IPS-18c (cell line): ENCODE data around the gene ZZZ3.
"Not testable (repeated sequence)": the region's sequence is repeated elsewhere in the genome, so short reads cannot be mapped to it uniquely, and the experiment has no call there.

Experiments used
- H3K4me3 ChIP-seq: 2 replicates; pipeline ENCODE4 v1.7.0; 2013; ENCODE audit warnings: low read depth, mild to moderate bottlenecking, low read length, moderate library complexity; ENCODE audit not compliant: insufficient read depth
- H3K9me3 ChIP-seq: one replicate; pipeline ENCODE4 v1.6.1; 2013; ENCODE audit warnings: mild to moderate bottlenecking, low read length, moderate library complexity; ENCODE audit not compliant: control insufficient read depth, insufficient read depth

The ZZZ3 gene

DNA sequence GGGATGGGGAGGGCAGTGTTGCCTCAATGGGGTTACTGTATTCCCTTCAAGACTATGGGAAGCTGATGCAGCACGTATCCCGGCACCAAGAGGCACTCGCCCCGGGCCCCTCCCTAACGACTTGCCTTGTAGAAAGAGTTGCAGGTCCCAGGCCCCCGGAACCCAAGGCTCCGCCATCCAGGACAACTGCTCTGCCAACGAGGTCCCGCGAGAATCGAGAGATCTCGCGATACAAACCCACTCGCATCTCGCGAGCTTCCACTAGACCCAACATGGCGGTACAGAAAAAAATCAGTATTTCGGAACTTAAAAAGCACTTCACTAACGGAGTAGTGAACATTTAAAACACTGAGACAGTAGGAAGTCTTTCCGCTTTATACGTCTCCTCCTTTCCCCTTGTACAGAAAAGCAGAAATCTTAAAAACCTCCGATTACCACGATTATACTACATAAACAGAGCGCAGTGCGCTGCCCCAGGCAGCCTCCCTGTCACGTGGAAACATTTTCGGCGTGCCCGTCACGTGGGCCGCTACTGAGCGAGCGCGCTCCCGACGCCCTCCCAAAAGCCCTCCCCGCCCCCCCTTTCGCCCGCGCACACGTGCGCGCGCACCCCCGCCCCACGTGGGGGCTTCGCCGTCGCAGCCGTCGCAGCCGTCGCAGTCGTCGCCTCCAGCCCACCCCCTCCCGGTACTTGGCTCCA lies at the start of gene ZZZ3:
Gene ZZZ3, minus strand, starts transcription at position 199 of the 700 bp plus-strand sequence. CDS start 49,304 bp downstream, outside the sequence.
- peak within 1 kb of the TSS; percentile 58 for H3K4me3 ChIP-seq
- H3K9me3 ChIP-seq: no peaks in the 10 kb centered on the region

DNA sequence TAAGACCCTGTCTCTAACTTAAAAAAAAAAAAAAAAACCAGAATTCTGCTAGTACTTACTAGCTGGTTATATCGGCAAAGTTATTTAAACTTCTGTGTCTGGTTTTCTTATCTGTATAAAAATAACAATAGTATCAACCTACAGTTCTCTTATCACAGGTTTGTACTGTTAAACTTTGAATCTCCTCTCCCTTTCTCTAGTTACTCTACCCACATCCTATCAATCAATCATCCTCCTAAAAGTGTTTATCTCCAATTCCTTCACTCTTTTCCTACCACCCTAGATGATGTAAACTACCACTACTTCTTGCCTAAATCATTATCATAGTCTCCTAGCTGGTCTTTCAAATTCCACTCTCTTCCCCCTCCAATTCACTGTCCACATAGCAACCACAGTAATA lies 49.6 kb upstream of the ZZZ3 start:
- Histone ChIP-seq H3K4me3 (no peak overlapping the region), H3K9me3 (no peaks in the 10 kb centered on the region)

DNA sequence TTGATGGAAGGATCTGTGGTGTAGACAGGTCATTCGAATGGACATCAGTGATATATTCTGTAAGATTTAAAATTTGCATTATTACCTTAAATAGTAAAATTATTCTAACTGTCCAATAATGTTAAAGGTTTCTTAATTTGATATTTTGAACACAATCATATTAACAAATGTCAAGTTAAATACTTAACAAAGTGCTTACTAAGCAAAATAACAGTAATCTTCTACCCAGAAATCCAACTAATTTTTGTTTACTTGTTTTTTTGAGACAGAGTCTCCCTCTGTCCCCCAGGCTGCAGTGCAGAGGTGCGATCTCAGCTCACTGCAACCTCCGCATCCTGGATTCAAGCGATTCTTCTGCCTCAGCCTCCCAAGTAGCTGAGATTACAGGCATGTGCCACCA lies 43.2 kb upstream of the ZZZ3 start:
- no peaks in the 10 kb centered on the region for H3K9me3 ChIP-seq

DNA sequence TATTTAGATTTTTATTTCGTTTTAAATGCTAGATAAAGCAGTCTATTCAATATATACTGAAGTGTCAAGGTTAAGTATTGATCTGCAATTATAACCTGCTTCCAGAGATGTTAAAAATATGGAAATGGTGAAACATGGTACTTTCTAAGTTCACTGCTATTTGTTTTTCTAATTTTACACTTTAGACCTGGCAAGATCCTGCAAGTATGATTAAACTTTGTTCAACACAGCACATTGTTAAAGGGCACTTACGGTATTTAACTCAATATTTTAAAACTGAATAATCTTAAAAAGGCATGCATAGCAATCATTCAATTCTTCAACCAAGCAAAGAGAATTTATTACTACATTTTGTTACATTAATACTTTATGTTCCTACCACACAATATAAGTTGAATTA lies 35.7 kb upstream of the ZZZ3 start:
- no peak overlapping the region for H3K4me3 ChIP-seq
- no peaks in the 10 kb centered on the region for H3K9me3 ChIP-seq

More for the DNA sequence above, 43.2 kb upstream of the ZZZ3 start:
- no peak overlapping the region for H3K4me3 ChIP-seq

DNA sequence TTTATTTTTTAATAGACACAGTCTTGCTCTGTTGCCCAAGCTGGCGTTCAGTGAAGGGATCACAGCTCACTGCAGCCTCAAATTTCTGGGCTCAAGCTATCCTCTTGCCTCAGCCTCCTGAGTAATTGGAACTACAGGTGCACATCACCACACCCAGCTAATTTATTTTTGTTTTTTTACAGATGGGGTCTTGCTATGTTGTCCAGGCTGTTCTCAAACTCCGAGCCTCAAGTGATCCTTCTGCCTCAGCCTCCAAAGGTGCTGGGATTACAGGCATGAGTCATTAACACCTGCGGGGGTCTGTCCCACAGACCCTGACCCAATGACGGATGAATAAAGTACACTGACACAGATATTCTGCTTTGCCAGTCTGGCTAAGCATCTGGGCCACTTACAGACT lies 33.6 kb upstream of the ZZZ3 start:
- H3K9me3 ChIP-seq: no peaks in the 10 kb centered on the region
- no peak overlapping the region for H3K4me3 ChIP-seq

DNA sequence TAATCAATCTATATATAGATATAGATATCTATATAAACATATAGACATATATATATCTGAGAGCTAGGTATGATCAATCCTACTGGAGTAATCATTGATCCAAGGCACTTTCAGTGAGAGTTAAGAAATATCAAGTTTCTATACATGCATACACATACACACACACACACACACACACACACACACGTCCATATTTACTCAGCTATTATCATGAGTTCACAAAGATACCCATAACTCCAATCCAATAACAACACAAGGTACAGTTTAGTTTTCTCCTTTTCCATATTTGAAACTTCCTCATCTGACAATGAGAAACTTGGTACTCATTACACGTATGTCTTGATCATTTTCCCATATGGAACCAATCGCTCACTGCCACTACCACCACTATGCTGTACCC lies 27.3 kb upstream of the ZZZ3 start:
- no peak overlapping the region for H3K4me3 ChIP-seq
- H3K9me3 ChIP-seq: no peaks in the 10 kb centered on the region

DNA sequence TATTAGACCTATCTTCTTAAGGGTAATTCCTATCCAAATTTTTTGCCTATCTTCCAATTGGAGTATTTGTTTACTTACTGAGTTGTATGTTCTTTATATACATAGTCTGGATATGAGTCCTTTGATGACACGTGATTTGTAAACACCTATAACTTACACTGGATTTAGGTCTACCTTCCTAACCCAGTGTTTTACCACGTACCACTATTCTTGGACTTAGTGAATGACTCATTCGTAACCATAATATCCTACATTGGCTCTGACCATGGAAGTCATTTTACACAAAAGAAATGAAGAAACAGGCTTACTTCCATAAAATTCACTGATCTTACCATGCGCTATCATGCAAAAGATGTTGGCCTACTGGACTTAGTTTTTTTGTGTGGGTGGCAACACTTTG lies 23.9 kb upstream of the ZZZ3 start:
- no peak overlapping the region for H3K4me3 ChIP-seq
- no peaks in the 10 kb centered on the region for H3K9me3 ChIP-seq

DNA sequence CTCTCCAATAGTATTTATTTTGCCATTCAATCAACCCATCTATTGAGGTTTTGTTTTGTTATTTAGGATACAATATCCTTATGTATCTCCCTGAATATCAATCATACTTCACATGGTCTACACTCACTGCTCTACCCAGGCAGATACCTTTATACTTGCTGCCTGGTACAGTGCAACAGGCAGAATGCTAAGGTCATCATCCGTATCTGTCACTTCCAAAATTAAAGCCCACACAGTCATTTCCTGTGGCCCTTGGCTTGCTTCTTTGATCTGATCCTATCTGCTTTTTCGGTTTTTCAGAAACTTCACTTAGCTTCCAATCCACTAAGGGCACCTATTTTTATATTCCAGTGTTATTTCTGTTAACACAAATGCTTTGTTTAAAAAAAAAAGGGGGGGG lies 22.3 kb upstream of the ZZZ3 start:
- no peak overlapping the region for H3K4me3 ChIP-seq
- peaks cover 2% of the 10 kb centered on the region for H3K9me3 ChIP-seq

DNA sequence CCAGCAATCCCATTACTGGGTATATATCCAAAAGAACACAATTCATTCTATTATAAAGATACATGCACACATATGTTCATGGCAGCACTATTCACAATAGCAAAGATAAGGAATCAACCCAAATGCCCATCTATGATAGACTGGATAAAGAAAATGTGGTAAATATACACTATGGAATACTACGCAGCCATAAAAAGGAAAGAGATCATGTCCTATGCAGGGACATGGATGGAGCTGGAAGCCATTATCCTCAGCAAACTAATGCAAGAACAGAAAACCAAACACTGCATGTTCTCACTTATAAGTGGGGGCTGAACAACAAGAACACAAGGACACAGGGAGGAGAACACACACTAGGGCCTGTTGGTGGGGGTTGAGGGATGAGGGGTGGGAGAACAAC lies 17.2 kb upstream of the ZZZ3 start:
- H3K9me3 ChIP-seq, H3K4me3 ChIP-seq: not testable (repeated sequence)

DNA sequence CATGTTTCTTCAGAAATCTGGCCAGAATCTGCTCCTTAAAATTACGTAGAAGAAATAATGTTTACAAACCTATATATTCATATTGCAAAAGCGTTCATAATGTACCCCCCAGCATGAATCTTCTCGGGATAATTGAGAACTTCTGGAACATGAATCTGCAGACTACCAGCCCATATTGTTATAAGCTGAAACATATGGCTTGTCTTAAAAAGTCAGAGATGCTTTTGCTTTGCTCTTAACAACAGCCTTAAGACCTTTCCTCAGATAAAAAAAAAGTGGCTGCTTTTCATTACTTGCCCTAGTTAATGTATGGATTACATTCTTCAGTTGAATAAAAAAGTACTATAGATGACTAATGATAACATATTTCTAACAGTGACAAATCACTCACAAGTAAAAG lies 15.0 kb upstream of the ZZZ3 start:
- Histone ChIP-seq H3K9me3 (peaks cover 2% of the 10 kb centered on the region), H3K4me3 (no peak overlapping the region)

DNA sequence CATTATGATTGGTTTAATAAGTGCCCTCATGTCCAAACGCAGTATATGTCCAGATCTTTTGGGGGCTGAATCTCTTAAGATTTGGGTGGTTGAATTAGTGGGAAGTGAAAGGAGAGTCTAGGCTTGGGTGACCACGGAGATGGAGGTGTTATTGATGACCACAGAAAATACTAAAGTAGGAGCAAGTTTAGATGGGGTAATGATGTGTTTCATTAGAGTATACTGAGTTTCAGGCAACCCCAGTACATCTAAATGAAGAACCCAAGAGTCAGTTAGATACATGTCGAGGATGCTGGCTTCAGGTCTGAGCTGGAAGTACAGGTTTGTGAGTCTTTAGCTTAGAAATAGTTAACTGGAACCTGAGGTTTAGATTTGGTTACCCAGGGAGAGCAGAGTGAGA lies 6.5 kb upstream of the ZZZ3 start:
- H3K4me3 ChIP-seq: no peak overlapping the region
- H3K9me3 ChIP-seq: no peaks in the 10 kb centered on the region

DNA sequence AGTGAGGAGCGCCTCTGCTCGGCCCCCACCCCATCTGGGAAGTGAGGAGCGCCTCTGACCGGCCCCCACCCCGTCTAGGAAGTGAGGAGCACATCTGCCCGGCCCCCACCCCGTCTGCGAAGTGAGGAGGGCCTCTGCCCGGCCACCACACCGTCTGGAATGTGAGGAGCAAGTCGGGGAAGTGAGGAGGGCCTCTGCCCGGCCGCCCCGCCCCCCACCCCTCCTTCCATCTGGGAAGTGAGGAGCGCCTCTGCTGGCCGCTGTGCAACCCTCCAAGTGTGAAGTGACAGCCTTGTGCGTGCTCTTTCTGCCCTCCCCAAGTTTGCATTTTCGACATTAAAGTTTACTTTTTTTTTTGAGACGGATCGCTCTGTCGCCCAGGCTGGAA lies 5.1 kb upstream of the ZZZ3 start:
- peak overlapping the region; percentile 47; the same call in 1 of the 2 replicates for H3K4me3 ChIP-seq

DNA sequence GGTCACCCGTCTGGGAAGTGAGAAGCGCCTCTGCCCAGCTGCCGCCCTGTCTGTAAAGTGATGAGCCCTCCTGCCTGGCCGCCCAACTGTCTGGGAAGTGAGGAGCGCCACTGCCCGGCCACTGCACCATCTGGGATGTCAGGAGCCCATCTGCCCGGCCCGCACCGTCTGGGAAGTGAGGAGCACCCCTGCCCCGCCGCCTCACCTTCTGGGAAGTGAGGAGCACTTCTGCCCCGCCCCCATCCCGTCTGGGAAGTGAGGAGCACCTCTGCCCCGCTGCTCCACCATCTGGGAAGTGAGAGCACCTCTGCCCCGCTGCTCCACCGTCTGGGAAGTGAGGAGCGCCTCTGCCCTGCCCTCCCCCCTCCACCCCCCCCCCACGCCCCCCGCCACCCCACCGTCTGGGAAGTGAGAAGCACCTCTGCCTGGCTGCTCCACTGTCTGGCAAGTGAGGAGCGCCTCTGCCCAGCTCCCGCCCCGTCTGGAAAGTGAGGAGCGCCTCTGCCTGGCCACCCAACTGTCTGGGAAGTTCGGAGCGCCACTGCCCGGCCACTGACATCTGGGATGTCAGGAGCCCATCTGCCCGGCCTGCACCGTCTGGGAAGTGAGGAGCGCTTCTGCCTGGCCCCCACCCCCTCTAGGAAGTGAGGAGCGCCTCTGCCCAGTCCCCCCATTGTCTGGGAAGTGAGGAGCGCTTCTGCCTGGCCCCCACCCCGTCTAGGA lies 4.5 kb upstream of the ZZZ3 start:
- Histone ChIP-seq H3K9me3 (no peaks in the 10 kb centered on the region), H3K4me3 (peak overlapping the region; percentile 47; the same call in 1 of the 2 replicates)

More for the DNA sequence above, 5.1 kb upstream of the ZZZ3 start:
- H3K9me3 ChIP-seq: no peaks in the 10 kb centered on the region

DNA sequence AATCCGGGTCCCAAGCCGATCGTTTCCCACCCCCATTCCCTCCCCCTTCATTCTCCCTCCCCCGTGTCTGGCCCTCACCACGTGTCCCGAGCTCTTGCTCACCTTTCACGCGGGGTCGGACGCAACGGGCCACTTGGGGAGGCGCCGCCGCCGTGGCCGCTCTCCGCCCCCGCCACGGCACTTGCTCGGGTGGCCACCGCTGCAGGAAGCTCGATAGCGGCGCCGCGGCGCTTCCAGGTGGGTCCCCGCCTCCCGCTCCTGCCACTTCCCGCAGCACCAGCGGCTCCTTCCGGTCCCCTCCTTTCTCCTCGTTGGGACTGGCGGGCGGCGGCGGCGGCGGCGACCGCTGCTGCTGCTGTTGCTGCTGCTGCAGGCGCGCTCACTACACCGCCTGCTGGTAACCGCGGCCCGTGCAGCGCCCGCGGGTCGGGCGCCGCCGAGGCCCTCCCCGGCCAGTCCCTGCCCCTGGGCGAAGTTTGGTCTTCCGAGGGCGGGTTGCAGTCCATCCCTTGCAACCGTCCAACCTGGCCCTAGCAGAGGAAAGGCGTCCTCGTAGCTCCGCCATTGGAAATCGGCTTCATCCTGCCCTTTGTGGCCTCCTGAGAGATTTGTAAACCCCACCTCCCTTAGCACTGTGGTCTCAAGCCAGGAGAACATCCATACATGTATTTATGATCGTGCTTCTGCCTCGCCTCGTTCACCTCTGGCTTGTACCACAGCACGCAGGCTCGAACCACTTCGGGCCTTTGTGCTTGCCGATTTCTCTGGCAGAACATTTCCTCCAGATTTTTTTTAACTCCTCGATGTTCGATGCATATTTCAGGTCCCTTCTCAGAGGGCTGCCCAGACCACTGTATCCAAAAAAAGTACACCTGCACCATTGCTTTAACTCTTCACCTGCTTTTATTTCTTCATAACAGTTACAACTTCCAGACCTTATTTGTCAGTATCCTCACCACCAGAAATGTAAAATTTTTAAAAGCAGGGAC lies 996 bp upstream of the ZZZ3 start:
- peak overlapping the region; percentile 58 for H3K4me3 ChIP-seq
- no peaks in the 10 kb centered on the region for H3K9me3 ChIP-seq

DNA sequence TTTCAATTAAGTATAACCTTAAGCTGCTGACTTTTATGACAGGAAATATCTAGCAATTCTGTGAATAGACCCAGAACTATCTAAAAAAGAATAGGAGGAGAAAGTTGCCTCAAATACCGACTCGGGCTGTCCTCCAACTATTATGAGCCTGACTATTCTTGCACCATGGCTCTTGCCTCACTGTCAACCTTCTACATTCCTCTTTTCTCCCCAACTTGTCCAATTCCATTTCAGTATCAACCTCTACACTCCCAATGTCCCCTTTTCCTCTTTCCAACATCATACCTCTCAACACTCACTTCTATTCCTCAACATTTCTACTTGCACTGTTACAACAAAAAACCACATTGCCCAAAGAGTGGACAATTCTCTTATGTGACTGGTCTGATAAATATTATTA lies 2.3 kb downstream of the ZZZ3 start:
- Histone ChIP-seq H3K9me3 (no peaks in the 10 kb centered on the region), H3K4me3 (no peak overlapping the region)

DNA sequence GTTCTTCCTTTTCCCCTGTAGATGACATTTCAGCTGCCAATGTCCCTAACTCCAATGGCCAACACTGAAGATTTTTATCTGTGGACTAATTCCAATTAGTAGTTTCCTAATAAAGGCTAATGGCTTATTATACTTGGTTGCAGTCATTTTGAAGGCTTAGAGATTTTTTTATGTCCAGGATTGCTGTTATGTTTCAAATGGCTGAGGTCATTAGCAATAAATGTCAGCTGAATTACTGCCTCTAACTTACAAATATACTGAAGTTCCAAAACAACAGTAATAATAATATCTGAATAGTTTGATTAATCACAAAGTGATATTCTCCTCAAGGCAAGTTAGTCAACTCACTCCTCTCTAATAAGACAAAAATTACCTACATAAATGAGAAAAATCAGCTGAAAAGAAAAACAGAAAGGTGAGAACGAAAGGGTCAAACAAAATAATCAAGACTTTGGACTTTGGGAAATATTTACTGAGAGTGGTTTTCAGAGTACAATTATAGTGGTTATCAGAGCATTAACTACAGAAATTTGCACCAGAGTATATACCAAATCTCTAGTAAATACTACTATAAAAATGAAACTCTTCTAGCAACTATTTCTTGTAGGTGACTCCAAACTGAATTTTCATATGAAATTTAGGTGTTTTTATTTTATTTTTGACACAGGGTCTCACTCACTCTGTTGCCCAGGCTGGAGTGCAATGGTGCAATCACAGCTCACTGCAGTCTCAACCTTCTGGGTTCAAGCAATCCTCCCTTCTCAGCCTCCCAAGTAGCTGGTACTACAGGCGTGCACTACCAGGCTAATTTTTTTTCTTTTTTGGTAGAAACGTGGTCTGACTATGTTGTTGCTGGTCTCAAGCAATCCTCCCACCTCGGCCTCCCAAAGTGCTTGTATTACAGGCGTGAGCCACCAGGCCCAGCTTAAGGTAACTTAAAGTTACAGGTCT lies 3.5 kb downstream of the ZZZ3 start:
- Histone ChIP-seq H3K9me3 (no peaks in the 10 kb centered on the region), H3K4me3 (no peak overlapping the region)

DNA sequence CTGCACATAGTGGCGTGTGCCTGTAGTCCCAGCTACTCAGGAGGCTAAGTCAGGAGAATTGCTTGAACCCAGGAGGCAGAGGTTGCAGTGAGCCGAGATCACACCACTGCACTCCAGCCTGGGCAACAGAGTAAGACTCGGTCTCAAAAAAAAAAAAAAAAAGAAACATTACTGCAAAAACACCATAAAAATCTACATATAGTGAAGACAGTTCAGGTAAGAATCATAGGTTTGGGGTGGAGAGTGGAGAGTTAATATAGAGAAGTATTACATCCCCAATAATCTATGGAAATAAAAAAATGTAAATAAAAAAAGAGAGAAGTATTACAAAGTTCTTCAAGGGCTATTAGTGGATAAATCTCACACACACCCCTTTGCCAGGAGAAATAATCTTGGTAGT lies 7.7 kb downstream of the ZZZ3 start:
- not testable (repeated sequence) for H3K9me3 ChIP-seq, H3K4me3 ChIP-seq
